Measurements from ENCODE around the gene NUBP2.

NUBP2 gene

GRCh38 chr16:1831186-1832075 is 48.7 kb downstream of the NUBP2 start:
- DNase-seq: no peak

DNA sequence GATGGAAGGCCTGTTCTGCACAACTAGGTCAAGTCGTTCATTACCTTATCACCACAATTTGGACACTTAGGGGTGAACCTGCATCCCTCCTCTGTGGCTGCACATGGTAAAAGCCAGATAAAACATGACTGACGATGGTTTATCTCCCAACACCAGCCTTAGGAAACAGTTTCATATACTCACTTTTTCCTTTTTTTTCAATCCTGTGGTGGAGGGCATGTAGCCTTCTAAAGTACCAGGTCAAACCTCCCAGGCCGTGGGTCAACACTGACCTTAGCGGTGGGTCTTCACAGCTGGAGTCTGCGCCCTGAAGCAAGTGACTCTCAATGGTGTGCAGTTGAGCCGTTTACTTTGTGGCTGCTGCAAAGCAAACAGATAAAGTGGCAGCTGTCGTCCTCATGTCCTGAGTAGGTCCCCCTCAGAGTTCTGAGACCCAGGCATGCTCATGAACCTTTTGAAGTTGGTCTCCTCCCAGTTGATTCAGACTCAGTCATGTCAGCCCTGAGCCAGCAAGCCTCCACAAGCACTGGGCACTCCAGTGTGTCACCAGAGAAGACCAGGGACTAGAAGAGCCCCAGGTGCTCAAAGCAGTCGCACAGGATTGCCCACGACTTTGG is 50.2 kb downstream of the NUBP2 start:
- DNase-seq: no peak

- DNase-seq: no peak
Measured at GRCh38 chr16:1834096-1834495, 51.3 kb downstream of the NUBP2 start.

Measured in eye (tissue), 1 donor.